Measurements from ENCODE around the gene RAB7A. TPM values are rescaled to one million over a fixed set of nuclear protein-coding genes. Genes with fewer than 3 reads are reported as not detected.
A peak's percentile ranks its signal among the peaks of the same experiment; 100 is the strongest.

The RAB7A gene
- total and polyA plus RNA-seq, 2 donors (not counting 1 experiment from before 2014, with no cell fraction given): 62.7 to 138 TPM

- no peaks in the 10 kb centered on the region for H3K9me3 ChIP-seq (ENCODE audit: control extremely low read depth in 1 of 3, control insufficient read depth in 2 of 3, insufficient read depth in 1 of 3, low read length in 2 of 3)
- WGBS (ENCODE audit: insufficient coverage): no CpG with 5 or more reads among the region's 5 CpGs
- H4K20me1 ChIP-seq (ENCODE audit: control insufficient read depth, insufficient read depth, low read length, poor library complexity, severe bottlenecking): peaks cover 90% of the 10 kb centered on the region
- H3K36me3 ChIP-seq (replicated peaks in 1 of 2; ENCODE audit: control extremely low read depth in 1 of 2, control insufficient read depth in 1 of 2, extremely low read depth in 1 of 2, insufficient read depth in 2 of 2, low read length in 1 of 2): peaks cover 0 to 6% of the 10 kb centered on the region in 2 experiments
- DNase-seq (no peak), ATAC-seq (ENCODE audit: low read depth) (no peak)
- intact Hi-C loops (cut with micrococcal nuclease): no loop called here
- Mint-ChIP-seq H3K9me3 (ENCODE audit: insufficient read depth) (no peaks in the 10 kb centered on the region), H3K27me3 (no peaks in the 10 kb centered on the region), H3K27ac (no peak overlapping the region), H3K4me3 (no peak overlapping the region), H3K4me1 (peaks cover 75% of the 10 kb centered on the region)
- CTCF ChIA-PET: no interaction called here
- TF ChIP-seq EZH2 (IDR thresholded peaks at IDR 0.05; ENCODE audit: borderline replicate concordance, insufficient read depth, low read depth, low read length, poor library complexity, severe bottlenecking) (no peak), CTCF (IDR thresholded peaks at IDR 0.05) (no peak)
- H3K79me2 ChIP-seq (ENCODE audit: control insufficient read depth, insufficient read depth, low read length): peaks cover 100% of the 10 kb centered on the region
- peaks cover 68 to 69% of the 10 kb centered on the region in 2 donors for H3K4me1 ChIP-seq (ENCODE audit: control insufficient read depth in 2 of 2, insufficient read depth in 2 of 2, low read length in 2 of 2)
- H2AFZ ChIP-seq (ENCODE audit: insufficient read depth, low read depth, low read length, poor library complexity, severe bottlenecking): no peak overlapping the region
- H3K27me3 ChIP-seq (replicated peaks in 1 of 4; ENCODE audit: control extremely low read depth in 1 of 4, control insufficient read depth in 3 of 4, insufficient read depth in 4 of 4, low read length in 3 of 4): no peaks in the 10 kb centered on the region
- H3K4me2 ChIP-seq (replicated peaks; ENCODE audit: low read depth, low read length, poor library complexity, severe bottlenecking): no peak overlapping the region
- H3K4me3 ChIP-seq (ENCODE audit: control extremely low read depth in 1 of 5, extremely low read depth in 1 of 5, insufficient read depth in 1 of 5, low read depth in 2 of 5, low read length in 4 of 5): no peak overlapping the region
- POLR2A ChIA-PET: interaction anchor here (0.7 kb wide), 1 partner anchor 796 kb away, joined by 3 read pairs; no protein-coding TSS in a partner anchor
- no peak overlapping the region for H3K27ac ChIP-seq (ENCODE audit: low read length in 2 of 2)
- no peak overlapping the region for H3K9ac ChIP-seq (ENCODE audit: low read length)
Observed at GRCh38 chr3:128730471-128730870, 4.5 kb downstream of the RAB7A start.

- ATAC-seq (ENCODE audit: low read depth): no peak
- peaks cover 88% of the 10 kb centered on the region for H4K20me1 ChIP-seq (ENCODE audit: control insufficient read depth, insufficient read depth, low read length, poor library complexity, severe bottlenecking)
- Mint-ChIP-seq H3K4me1 (peaks cover 58% of the 10 kb centered on the region), H3K9me3 (ENCODE audit: insufficient read depth) (no peaks in the 10 kb centered on the region), H3K27ac (no peak overlapping the region), H3K27me3 (no peaks in the 10 kb centered on the region), H3K4me3 (no peak overlapping the region)
- CTCF ChIA-PET: interaction anchor here (1.4 to 1.5 kb wide), 2 partner anchors 9 to 54 kb away, joined by 4 read pairs; partner anchors contain the start of gene RAB7A
- no peak overlapping the region for H2AFZ ChIP-seq (ENCODE audit: insufficient read depth, low read depth, low read length, poor library complexity, severe bottlenecking)
- no peaks in the 10 kb centered on the region for H3K9me3 ChIP-seq (ENCODE audit: control extremely low read depth in 1 of 3, control insufficient read depth in 2 of 3, insufficient read depth in 1 of 3, low read length in 2 of 3)
- H3K27me3 ChIP-seq (replicated peaks in 1 of 4; ENCODE audit: control extremely low read depth in 1 of 4, control insufficient read depth in 3 of 4, insufficient read depth in 4 of 4, low read length in 3 of 4): no peaks in the 10 kb centered on the region
- no peak overlapping the region for H3K4me3 ChIP-seq (ENCODE audit: control extremely low read depth in 1 of 5, extremely low read depth in 1 of 5, insufficient read depth in 1 of 5, low read depth in 2 of 5, low read length in 4 of 5)
- DNase-seq: no peak
- WGBS (ENCODE audit: insufficient coverage): no CpG with 5 or more reads among the region's 3 CpGs
- POLR2A ChIA-PET: no interaction called here
- H3K79me2 ChIP-seq (ENCODE audit: control insufficient read depth, insufficient read depth, low read length): peaks cover 99% of the 10 kb centered on the region
- intact Hi-C loops (cut with micrococcal nuclease): no loop called here
- H3K4me1 ChIP-seq (ENCODE audit: control insufficient read depth in 2 of 2, insufficient read depth in 2 of 2, low read length in 2 of 2): peaks cover 38 to 41% of the 10 kb centered on the region in 2 donors
- H3K9ac ChIP-seq (ENCODE audit: low read length): no peak overlapping the region
- peak overlapping the region; percentile 21 for H3K4me2 ChIP-seq (replicated peaks; ENCODE audit: low read depth, low read length, poor library complexity, severe bottlenecking)
- TF ChIP-seq EZH2 (IDR thresholded peaks at IDR 0.05; ENCODE audit: borderline replicate concordance, insufficient read depth, low read depth, low read length, poor library complexity, severe bottlenecking): no peak
- no peak for TF ChIP-seq CTCF (IDR thresholded peaks at IDR 0.05)
- peak overlapping the region in 1 of 2 donors; percentile 1 for H3K27ac ChIP-seq (ENCODE audit: low read length in 2 of 2)
- H3K36me3 ChIP-seq (replicated peaks in 1 of 2; ENCODE audit: control extremely low read depth in 1 of 2, control insufficient read depth in 1 of 2, extremely low read depth in 1 of 2, insufficient read depth in 2 of 2, low read length in 1 of 2): peaks cover 0 to 17% of the 10 kb centered on the region in 2 experiments
Observed at GRCh38 chr3:128734523-128735189, 8.7 kb downstream of the RAB7A start.

Data from B cell (primary cell).